Lung (tissue), 12 donors: ENCODE results near the gene TLE4. TPM values are rescaled to one million over a fixed set of nuclear protein-coding genes. Genes with fewer than 3 reads are reported as not detected.

Experiments
- ATAC-seq: fragments of 200-7000 bp; cut with Tn5 transposase; one replicate; pipeline ENCODE4 v1.9.1; 2020; ENCODE audit warnings: moderate number of reproducible peaks; ENCODE audit not compliant: insufficient read depth, low FRiP score
- DNase-seq, 3 donors: peaks; one replicate each; pipeline ENCODE4 v3.0.0-alpha.2; 2013 to 2017
- H3K27ac ChIP-seq, 2 donors: one replicate each; pipeline ENCODE4 v1.5.1; 2013; ENCODE audit warnings: mild to moderate bottlenecking in 2 of 2, moderate library complexity in 2 of 2, control low read depth in 1 of 2, inconsistent platforms in 1 of 2, low read depth in 1 of 2, low read length in 1 of 2
- H3K27me3 ChIP-seq, 3 donors: one replicate each; pipeline ENCODE4 v1.5.1; 2013; ENCODE audit warnings: low read length in 2 of 3; ENCODE audit not compliant: control insufficient read depth in 3 of 3, insufficient read depth in 3 of 3
- H3K36me3 ChIP-seq, 4 donors: one replicate each; pipeline ENCODE4 v1.5.1; 2013; ENCODE audit warnings: low read length in 4 of 4, mild to moderate bottlenecking in 1 of 4, moderate library complexity in 1 of 4; ENCODE audit not compliant: control insufficient read depth in 4 of 4, insufficient read depth in 4 of 4
- H3K4me1 ChIP-seq, 5 donors: one replicate each; pipeline ENCODE4 v1.5.1; 2013; ENCODE audit warnings: low read length in 5 of 5, mild to moderate bottlenecking in 2 of 5, moderate library complexity in 1 of 5; ENCODE audit not compliant: control insufficient read depth in 5 of 5, insufficient read depth in 5 of 5
- H3K4me3 ChIP-seq: one replicate; pipeline ENCODE4 v1.5.1; 2013; ENCODE audit warnings: mild to moderate bottlenecking, control low read depth, moderate library complexity
- H3K9ac ChIP-seq, 2 donors: one replicate each; pipeline ENCODE4 v1.5.1; 2013; ENCODE audit warnings: low read length in 2 of 2, control low read depth in 1 of 2; ENCODE audit not compliant: insufficient read depth in 1 of 2
- H3K9me3 ChIP-seq, 4 donors: one replicate each; pipeline ENCODE4 v1.5.1; 2013; ENCODE audit warnings: low read length in 3 of 4, mild to moderate bottlenecking in 1 of 4, moderate library complexity in 1 of 4; ENCODE audit not compliant: control insufficient read depth in 4 of 4, insufficient read depth in 3 of 4
- CTCF ChIP-seq: IDR thresholded peaks from 2 replicates; pipeline ENCODE4 v1.5.1; 2012; ENCODE audit warnings: mild to moderate bottlenecking; ENCODE audit errors: control extremely low read depth, extremely low read depth
- WGBS, 2 donors: extraction: QIAGEN DNeasy Blood & Tissue Kit; methylation state at CpG; one replicate each; pipeline ENCODE4 v1.1.7; 2013; 5-methylcytosine and 5-hydroxymethylcytosine counted together
- polyA plus RNA-seq, 2 donors: library from polyadenylated mRNA; stranded (reverse); fragments of 200-250 nt; gene quantifications; one replicate each; pipeline ENCODE4 v1.2.1, GENCODE V29; 2013
- total RNA-seq, 2 donors: library from RNA; depleted of rRNA in 1 of 2; stranded (reverse); fragments of >200 nt in 1 of 2; gene quantifications; one replicate each; pipeline ENCODE4 v1.2.1, GENCODE V29; 2014 to 2021
- donor health status: control.
- donor health status: control.
- donor health status: Bipolar disorder and iron deficiency.
- donor health status: healthy.
- donor health status: DM: yes; HTN: yes; CAD: no.

Gene TLE4
- total and polyA plus RNA-seq, 4 donors = 6.1 to 44.1 (median 26.3) TPM

GRCh38 chr9:79644048-79644447, 72.3 kb downstream of the TLE4 start:
- DNase-seq = no peak
- Histone ChIP-seq H3K4me3 (no peak overlapping the region), H3K27ac (no peak overlapping the region), H3K9ac (no peak overlapping the region), H3K27me3 (no peaks in the 10 kb centered on the region), H3K9me3 (no peaks in the 10 kb centered on the region), H3K4me1 (no peaks in the 10 kb centered on the region), H3K36me3 (no peaks in the 10 kb centered on the region)
- TF ChIP-seq CTCF = no peak
- ATAC-seq = no peak
- WGBS, 2 donors = 73 to 83% methylated on average over 6 of the region's 6 CpGs

- WGBS, 2 donors = 98% methylated on average over 4 of the region's 4 CpGs
- H3K4me1 ChIP-seq = no peaks in the 10 kb centered on the region
- no peaks in the 10 kb centered on the region for H3K27me3 ChIP-seq
- no peak for TF ChIP-seq CTCF
- H3K9ac ChIP-seq = no peak overlapping the region
- no peak overlapping the region for H3K4me3 ChIP-seq
- H3K36me3 ChIP-seq = no peaks in the 10 kb centered on the region
- no peak overlapping the region for H3K27ac ChIP-seq
- DNase-seq (no peak), ATAC-seq (no peak)
- H3K9me3 ChIP-seq = no peaks in the 10 kb centered on the region
These were observed 72.8 kb downstream of the TLE4 start for GRCh38 chr9:79644601-79645000.

- no peak for DNase-seq
- no peaks in the 10 kb centered on the region for H3K27me3 ChIP-seq
- ATAC-seq = no peak
- H3K9ac ChIP-seq = no peak overlapping the region
- no peaks in the 10 kb centered on the region for H3K36me3 ChIP-seq
- H3K27ac ChIP-seq = no peak overlapping the region
- no peaks in the 10 kb centered on the region for H3K4me1 ChIP-seq
- 91 to 97% methylated on average over 3 of the region's 3 CpGs for WGBS, 2 donors
- no peaks in the 10 kb centered on the region for H3K9me3 ChIP-seq
- no peak overlapping the region for H3K4me3 ChIP-seq
- no peak for TF ChIP-seq CTCF
These were observed 73.3 kb downstream of the TLE4 start for GRCh38 chr9:79645110-79645509.

- Histone ChIP-seq H3K4me1 (no peaks in the 10 kb centered on the region), H3K27me3 (no peaks in the 10 kb centered on the region), H3K36me3 (no peaks in the 10 kb centered on the region), H3K9me3 (no peaks in the 10 kb centered on the region), H3K9ac (no peak overlapping the region), H3K27ac (no peak overlapping the region), H3K4me3 (no peak overlapping the region)
- TF ChIP-seq CTCF = no peak
- ATAC-seq = no peak
- 83 to 91% methylated on average over 1 of the region's 1 CpG for WGBS, 2 donors
- no peak for DNase-seq
These were observed 74.3 kb downstream of the TLE4 start for GRCh38 chr9:79646096-79646495.
